Spleen (tissue), 11 donors: ENCODE measurements around the gene PDCD1. TPM values are rescaled to one million over a fixed set of nuclear protein-coding genes. Genes with fewer than 3 reads are reported as not detected.

Source experiments
- DNase-seq: peaks from one replicate; pipeline ENCODE4 v3.0.0-alpha.2; 2020
- H3K27ac ChIP-seq, 8 donors: fragments of 200-600 bp; sonication (generic) in 7 of 8; 1 replicate in 4 of 8; 2 replicates in 4 of 8; pipeline versions ENCODE4 v1.5.0 to v1.8.0; 2016 to 2021; ENCODE audit warnings: inconsistent platforms in 4 of 8, mild to moderate bottlenecking in 4 of 8, moderate library complexity in 1 of 8
- H3K27me3 ChIP-seq, 7 donors: fragments of 200-600 bp; sonication (generic) in 6 of 7; replicated peaks in 1 of 7; 1 replicate in 4 of 7; 2 replicates in 3 of 7; pipeline versions ENCODE4 v1.5.0 to v1.8.0; 2016 to 2021; ENCODE audit warnings: inconsistent platforms in 3 of 7, mild to moderate bottlenecking in 1 of 7
- H3K36me3 ChIP-seq, 6 donors: fragments of 200-600 bp; sonication (generic) in 5 of 6; 1 replicate in 4 of 6; 2 replicates in 2 of 6; pipeline versions ENCODE4 v1.5.0 to v1.8.0; 2016 to 2021; ENCODE audit warnings: inconsistent platforms in 2 of 6
- H3K4me1 ChIP-seq, 6 donors: fragments of 200-600 bp; sonication (generic) in 5 of 6; 1 replicate in 3 of 6; 2 replicates in 3 of 6; pipeline versions ENCODE4 v1.5.0 to v1.8.0; 2016 to 2021; ENCODE audit warnings: inconsistent platforms in 3 of 6
- H3K4me3 ChIP-seq, 8 donors: fragments of 200-600 bp; sonication (generic) in 7 of 8; 1 replicate in 4 of 8; 2 replicates in 4 of 8; pipeline versions ENCODE4 v1.5.0 to v1.8.0; 2016 to 2021; ENCODE audit warnings: inconsistent platforms in 4 of 8, mild to moderate bottlenecking in 4 of 8, moderate library complexity in 2 of 8
- H3K9me3 ChIP-seq, 8 donors: fragments of 200-600 bp; sonication (generic) in 7 of 8; 1 replicate in 4 of 8; 2 replicates in 4 of 8; pipeline versions ENCODE4 v1.5.0 to v1.8.0; 2016 to 2021; ENCODE audit warnings: inconsistent platforms in 4 of 8
- CTCF ChIP-seq, 11 experiments: fragments of 200-600 bp in 7 of 11; fragments of 450-650 bp in 4 of 11; sonication (generic) in 4 of 11; IDR thresholded peaks in 8 of 11; conservative IDR thresholded peaks in 3 of 11; 1 replicate in 7 of 11; 2 replicates in 4 of 11; pipeline versions ENCODE4 v1.4.0 to v1.8.0; 2016 to 2021; ENCODE audit warnings: antibody characterized with exemption in 11 of 11, inconsistent platforms in 4 of 11, mild to moderate bottlenecking in 1 of 11
- POLR2A ChIP-seq, 3 donors: fragments of 450-650 bp; IDR thresholded peaks; one replicate each; pipeline ENCODE4 v1.5.1; 2017; ENCODE audit warnings: antibody characterized with exemption in 3 of 3, mild to moderate bottlenecking in 1 of 3
- POLR2AphosphoS5 ChIP-seq, 3 donors: sonication (generic); formaldehyde crosslinking; IDR thresholded peaks; one replicate each; pipeline ENCODE4 v1.5.1; 2017; ENCODE audit warnings: antibody characterized with exemption in 3 of 3
- WGBS, 5 donors: extraction: QIAGEN DNeasy Blood & Tissue Kit in 3 of 5; methylation state at CpG; one replicate each; pipeline versions ENCODE4 v1.1.5 to v1.1.7; 2013 to 2018; 5-methylcytosine and 5-hydroxymethylcytosine counted together
- intact Hi-C: fragments of 100-400 bp; cut with DNase I; formaldehyde crosslinking; loops from one replicate; pipeline ENCODE4 v1.15.0; 2023; ENCODE audit warnings: low total_unique reads
- polyA plus RNA-seq, 3 donors: library from polyadenylated mRNA; stranded (reverse); fragments of 200-250 nt; gene quantifications; one replicate each; pipeline ENCODE4 v1.2.1, GENCODE V29; 2013
- total RNA-seq, 7 donors: library from RNA; depleted of rRNA in 3 of 7; stranded (reverse); fragments of >200 nt in 3 of 7; fragmentation: NEBNext Ultra II Directional in 4 of 7; extraction: Animal tissue kit (Norgen Biotek cat#: 25700) in 4 of 7; gene quantifications; one replicate each; pipeline versions ENCODE4 v1.1.0 to v1.2.1, GENCODE V29; 2016 to 2021
- donor health status: healthy with polysubstance abuse.
- donor health status: DM: no; HTN: no; CAD: no; lungs with moderate emphysema.
- donor health status: DM: no; HTN: no; CAD: no.
- donor health status: Bipolar disorder and iron deficiency.
- donor health status: healthy.
- donor health status: DM: no; HTN: no; CAD: no.
- donor health status: DM: yes; HTN: yes; CAD: no.

Gene PDCD1
- total and polyA plus RNA-seq, 10 donors, result 2.7 to 7.9 (median 5.3) TPM

GRCh38 chr2:241854342-241855244 lies 4.1 kb downstream of the PDCD1 start:
- Histone ChIP-seq H3K4me1 (peaks cover 0 to 27% (median 10%) of the 10 kb centered on the region in 6 donors), H3K27ac (no peak overlapping the region), H3K4me3 (no peak overlapping the region), H3K27me3 (peaks cover 0 to 48% (median 0%) of the 10 kb centered on the region in 7 donors), H3K36me3 (peaks cover 0 to 22% (median 0%) of the 10 kb centered on the region in 6 donors), H3K9me3 (no peaks in the 10 kb centered on the region)
- 43 to 59% (median 47%) methylated on average over 13 to 21 of the region's 21 CpGs for WGBS, 5 donors
- intact Hi-C loops, result no loop called here
- DNase-seq, result peak; percentile 69
- TF ChIP-seq POLR2AphosphoS5 (IDR thresholded peaks at IDR 0.05) (no peak), CTCF (IDR thresholded peaks at IDR 0.05 in 8 of 11, conservative IDR thresholded peaks at IDR 0.05 in 3 of 11) (no peak), POLR2A (IDR thresholded peaks at IDR 0.05) (no peak)

GRCh38 chr2:241853651-241854341 lies 4.9 kb downstream of the PDCD1 start:
- Histone ChIP-seq H3K36me3 (peaks cover 0 to 22% (median 0%) of the 10 kb centered on the region in 6 donors), H3K27ac (no peak overlapping the region), H3K27me3 (peaks cover 0 to 48% (median 0%) of the 10 kb centered on the region in 7 donors), H3K9me3 (no peaks in the 10 kb centered on the region), H3K4me1 (peaks cover 0 to 19% (median 2%) of the 10 kb centered on the region in 6 donors), H3K4me3 (no peak overlapping the region)
- intact Hi-C loops, result no loop called here
- no peak for TF ChIP-seq CTCF (IDR thresholded peaks at IDR 0.05 in 8 of 11, conservative IDR thresholded peaks at IDR 0.05 in 3 of 11)
- TF ChIP-seq POLR2AphosphoS5 (IDR thresholded peaks at IDR 0.05), result no peak
- no peak for TF ChIP-seq POLR2A (IDR thresholded peaks at IDR 0.05)
- peak; percentile 70 for DNase-seq
- 77 to 97% (median 87%) methylated on average over 5 to 27 of the region's 27 CpGs for WGBS, 5 donors

- H3K36me3 ChIP-seq, result peaks cover 0 to 22% (median 0%) of the 10 kb centered on the region in 6 donors
- peaks cover 0 to 41% (median 0%) of the 10 kb centered on the region in 7 donors for H3K27me3 ChIP-seq
- no peak overlapping the region for H3K4me3 ChIP-seq
- WGBS, 5 donors, result 79 to 93% (median 86%) methylated on average over 5 to 10 of the region's 10 CpGs
- intact Hi-C loops, result no loop called here
- no peak overlapping the region for H3K27ac ChIP-seq
- DNase-seq, result peak; percentile 68
- H3K9me3 ChIP-seq, result no peaks in the 10 kb centered on the region
- H3K4me1 ChIP-seq, result peaks cover 0 to 12% (median 1%) of the 10 kb centered on the region in 6 donors
- no peak for TF ChIP-seq POLR2A (IDR thresholded peaks at IDR 0.05)
- no peak for TF ChIP-seq POLR2AphosphoS5 (IDR thresholded peaks at IDR 0.05)
- TF ChIP-seq CTCF (IDR thresholded peaks at IDR 0.05 in 8 of 11, conservative IDR thresholded peaks at IDR 0.05 in 3 of 11), result no peak
Measured at GRCh38 chr2:241852981-241853631, 5.6 kb downstream of the PDCD1 start.
